IMR-90 (cell line): ENCODE measurements around the gene DAPK1. TPM values are rescaled to one million over a fixed set of nuclear protein-coding genes. Genes with fewer than 3 reads are reported as not detected.

Experiments used
- ATAC-seq: fragments of 200-7000 bp; cut with Tn5 transposase; 2 replicates; pipeline ENCODE4 v1.9.1; 2020; ENCODE audit warnings: low read depth, mild to moderate bottlenecking, moderate library complexity
- BruUV-seq: library from RNA; stranded (reverse); fragments of 400-500 nt; replicated peaks from 2 replicates; lab custom pipeline; 2021; lab: Mats Ljungman, UMichigan
- CTCF ChIA-PET: fragments of 300-600 bp; formaldehyde crosslinking; extraction: SDS; loops from one replicate; lab custom pipeline; 2021; ENCODE audit warnings: antibody characterized with exemption; lab: Yijun Ruan, JAX
- POLR2A ChIA-PET: fragments of 300-600 bp; sonication (Branson Sonifier 250); formaldehyde crosslinking; loops from one replicate; lab custom pipeline; 2022; ENCODE audit warnings: antibody characterized with exemption; ENCODE audit not compliant: unreplicated experiment; lab: Charles Lee
- DNase-seq: peaks from one replicate; pipeline ENCODE4 v3.0.0; 2013
- H2AFZ ChIP-seq: replicated peaks from 2 replicates; pipeline ENCODE3; 2013; ENCODE audit warnings: low read length, mild to moderate bottlenecking; ENCODE audit not compliant: poor library complexity
- H2AK5ac ChIP-seq: 2 replicates; pipeline ENCODE4 v1.6.1; 2013; ENCODE audit warnings: low read depth, low read length, inconsistent platforms
- H2AK9ac ChIP-seq: replicated peaks from 2 replicates; pipeline ENCODE3; 2013; ENCODE audit warnings: mild to moderate bottlenecking, low read depth, low read length, moderate library complexity; ENCODE audit not compliant: poor library complexity
- H2BK120ac ChIP-seq: 2 replicates; pipeline ENCODE4 v1.6.1; 2013; ENCODE audit warnings: low read depth, low read length, inconsistent platforms
- H2BK15ac ChIP-seq: 3 replicates; pipeline ENCODE4 v1.6.1; 2013; ENCODE audit warnings: low read depth, low read length, inconsistent platforms
- H2BK20ac ChIP-seq: 2 replicates; pipeline ENCODE4 v1.6.1; 2013; ENCODE audit warnings: low read depth, mild to moderate bottlenecking, inconsistent platforms, low read length, moderate library complexity
- H2BK5ac ChIP-seq: 2 replicates; pipeline ENCODE4 v1.6.1; 2013; ENCODE audit warnings: mild to moderate bottlenecking, low read depth, low read length, inconsistent platforms; ENCODE audit not compliant: poor library complexity, severe bottlenecking
- H3K14ac ChIP-seq: replicated peaks from 2 replicates; pipeline ENCODE4 v1.6.1; 2013; ENCODE audit warnings: low read depth, low read length, inconsistent platforms
- H3K18ac ChIP-seq: 2 replicates; pipeline ENCODE4 v1.6.1; 2013; ENCODE audit warnings: low read depth, low read length, control low read depth
- H3K23ac ChIP-seq: 2 replicates; pipeline ENCODE4 v1.6.1; 2013; ENCODE audit warnings: low read depth, low read length, inconsistent platforms
- H3K27ac ChIP-seq: 2 replicates; pipeline ENCODE4 v1.5.1; 2013; ENCODE audit warnings: mild to moderate bottlenecking, control low read depth, low read length; ENCODE audit not compliant: insufficient read depth
- H3K27me3 ChIP-seq: 2 replicates; pipeline ENCODE4 v1.6.1; 2013; ENCODE audit warnings: low read length; ENCODE audit not compliant: control insufficient read depth, insufficient read depth
- H3K36me3 ChIP-seq: 2 replicates; pipeline ENCODE4 v1.6.1; 2013; ENCODE audit warnings: low read length, mixed read lengths; ENCODE audit not compliant: control insufficient read depth, insufficient read depth
- H3K4ac ChIP-seq: 2 replicates; pipeline ENCODE4 v1.6.1; 2013; ENCODE audit warnings: low read depth, low read length, inconsistent platforms
- H3K4me1 ChIP-seq: 2 replicates; pipeline ENCODE4 v1.6.1; 2013; ENCODE audit warnings: low read length, mixed read lengths; ENCODE audit not compliant: control insufficient read depth, insufficient read depth
- H3K4me2 ChIP-seq: 2 replicates; pipeline ENCODE4 v1.6.1; 2013; ENCODE audit warnings: low read depth, mild to moderate bottlenecking, control low read depth, low read length, moderate library complexity
- H3K4me3 ChIP-seq: 2 replicates; pipeline ENCODE4 v1.5.1; 2013; ENCODE audit warnings: low read depth, mild to moderate bottlenecking, control low read depth, low read length, moderate library complexity; ENCODE audit not compliant: insufficient read depth
- H3K56ac ChIP-seq: 2 replicates; pipeline ENCODE4 v1.6.1; 2013; ENCODE audit warnings: low read length, inconsistent platforms; ENCODE audit not compliant: insufficient read depth; ENCODE audit errors: extremely low read depth
- H3K79me1 ChIP-seq, 2 experiments: 2 replicates each; pipeline ENCODE4 v1.6.1; 2013; ENCODE audit warnings: low read length in 2 of 2, inconsistent platforms in 1 of 2, low read depth in 1 of 2
- H3K9ac ChIP-seq: 2 replicates; pipeline ENCODE4 v1.6.1; 2013; ENCODE audit warnings: low read depth, low read length, control low read depth
- H3K9me1 ChIP-seq: 2 replicates; pipeline ENCODE4 v1.6.1; 2013; ENCODE audit warnings: low read length, inconsistent platforms; ENCODE audit not compliant: insufficient read depth
- H3K9me3 ChIP-seq: 2 replicates; pipeline ENCODE4 v1.6.1; 2013; ENCODE audit warnings: low read length; ENCODE audit not compliant: control insufficient read depth, insufficient read depth
- H4K20me1 ChIP-seq: 2 replicates; pipeline ENCODE4 v1.6.1; 2013; ENCODE audit warnings: low read length, inconsistent platforms; ENCODE audit not compliant: insufficient read depth
- H4K5ac ChIP-seq: 2 replicates; pipeline ENCODE4 v1.6.1; 2013; ENCODE audit warnings: mild to moderate bottlenecking, low read depth, low read length, control low read depth
- H4K8ac ChIP-seq, 2 experiments: 2 replicates each; pipeline ENCODE4 v1.6.1; 2013; ENCODE audit warnings: low read depth in 2 of 2, low read length in 2 of 2, control low read depth in 1 of 2, inconsistent platforms in 1 of 2
- H4K91ac ChIP-seq: 2 replicates; pipeline ENCODE4 v1.6.1; 2013; ENCODE audit warnings: low read depth, low read length, inconsistent platforms; ENCODE audit not compliant: insufficient read depth
- BHLHE40 ChIP-seq: fragments of 150-350 bp; IDR thresholded peaks from 2 replicates; pipeline ENCODE4 v1.6.1; 2016; ENCODE audit warnings: mild to moderate bottlenecking, low read depth, low read length
- CHD1 ChIP-seq: IDR thresholded peaks from 2 replicates; pipeline ENCODE4 v1.6.1; 2012; ENCODE audit warnings: low read depth, low read length, improper control_type of control experiment
- CTCF ChIP-seq: conservative IDR thresholded peaks from 2 replicates; pipeline ENCODE4 v1.5.1; 2012; ENCODE audit warnings: mild to moderate bottlenecking, low read depth, low read length, improper control_type of control experiment
- MAFK ChIP-seq: IDR thresholded peaks from 2 replicates; pipeline ENCODE4 v1.6.1; 2012; ENCODE audit warnings: low read depth, low read length, improper control_type of control experiment
- MAZ ChIP-seq: IDR thresholded peaks from 2 replicates; pipeline ENCODE4 v1.6.1; 2012; ENCODE audit warnings: low read depth, mild to moderate bottlenecking, low read length, improper control_type of control experiment, moderate library complexity, borderline replicate concordance
- RCOR1 ChIP-seq: IDR thresholded peaks from 2 replicates; pipeline ENCODE4 v1.6.1; 2012; ENCODE audit warnings: mild to moderate bottlenecking, low read length, improper control_type of control experiment; ENCODE audit not compliant: insufficient replicate concordance
- RFX5 ChIP-seq: IDR thresholded peaks from 2 replicates; pipeline ENCODE4 v1.8.0; 2012; ENCODE audit warnings: low read depth, mild to moderate bottlenecking, low read length, moderate library complexity
- SMC3 ChIP-seq: fragments of 150-350 bp; IDR thresholded peaks from 2 replicates; pipeline ENCODE4 v1.6.1; 2016; ENCODE audit warnings: low read depth, mild to moderate bottlenecking, antibody characterized with exemption, low read length, moderate library complexity
- USF2 ChIP-seq: fragments of 150-350 bp; IDR thresholded peaks from 2 replicates; pipeline ENCODE4 v1.6.1; 2017; ENCODE audit warnings: mild to moderate bottlenecking, antibody characterized with exemption, low read length, low read depth
- WGBS, 2 experiments: methylation state at CpG; one replicate each; pipeline versions ENCODE4 v1.1.5 to v1.1.7; 2013; ENCODE audit warnings: missing lambda C conversion rate in 2 of 2; ENCODE audit not compliant: insufficient read length in 1 of 2; ENCODE audit errors: extremely low coverage in 2 of 2; 5-methylcytosine and 5-hydroxymethylcytosine counted together
- dilution Hi-C: fragments of 300-500 bp; cut with HindIII; formaldehyde crosslinking; loops from one replicate; pipeline ENCODE4 v1.14.3; 2018; ENCODE audit warnings: low sequenced_read_pairs; ENCODE audit not compliant: unreplicated experiment
- in situ Hi-C: fragments of 300-500 bp; cut with MboI; formaldehyde crosslinking; loops from 3 replicates; pipeline ENCODE4 v1.14.3; 2019; ENCODE audit warnings: low sequenced_read_pairs, inconsistent platforms, mixed read lengths
- intact Hi-C: fragments of 100-400 bp; cut with micrococcal nuclease; formaldehyde crosslinking; loops from 2 replicates; pipeline ENCODE4 v1.10.0; 2022
- polyA plus RNA-seq, 3 experiments: library from polyadenylated mRNA; depleted of rRNA; stranded (reverse); fragments of >200 nt; gene quantifications; 2 replicates each; pipeline ENCODE4 v1.2.3, GENCODE V29; 2012; ENCODE audit warnings: low replicate concordance in 1 of 3
- total RNA-seq: library from RNA; depleted of rRNA; stranded (reverse); fragments of >200 nt; gene quantifications from 2 replicates; pipeline ENCODE4 v1.2.3, GENCODE V29; 2012

The DAPK1 gene
- total and polyA plus RNA-seq, 2 of the 4 experiments (the other 2 are of a cell fraction), result under 0.01 to 0.03 TPM

DNA sequence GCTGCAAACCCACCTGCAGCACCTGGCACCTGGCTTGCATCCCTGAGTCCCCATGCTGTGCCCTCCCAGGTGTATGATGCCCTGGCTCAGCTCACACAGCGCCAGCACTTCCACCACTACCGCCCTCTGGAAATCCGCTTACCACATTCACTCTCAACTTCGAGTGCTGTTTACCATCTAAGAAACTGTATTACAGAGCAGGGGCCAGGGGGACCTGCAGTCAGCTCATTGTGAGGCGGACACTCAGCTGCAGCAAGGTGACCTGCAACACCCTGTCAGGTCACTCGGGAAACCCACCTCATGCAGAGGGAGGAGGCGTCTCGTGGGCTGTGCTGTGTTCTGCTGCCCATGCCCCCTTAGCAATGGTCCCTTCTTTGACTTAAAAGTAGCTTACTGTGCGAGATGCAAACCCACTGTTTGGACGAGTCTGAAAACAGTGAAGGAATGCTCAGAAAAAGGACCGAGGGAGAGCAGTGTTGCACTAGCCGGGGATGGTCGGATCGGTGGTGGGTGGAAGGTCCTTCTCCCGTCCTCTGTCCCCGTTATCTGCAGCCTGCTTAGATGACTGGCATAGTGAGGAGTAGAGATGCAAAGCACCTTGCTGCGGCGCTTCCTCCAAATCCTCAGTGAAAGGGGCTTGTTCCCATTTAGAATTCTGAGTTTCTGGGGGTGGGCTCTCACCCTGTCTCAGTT is 173.1 kb downstream of the DAPK1 start:
- Histone ChIP-seq H3K36me3 (no peaks in the 10 kb centered on the region), H2AK5ac (no peak overlapping the region), H2AK9ac (no peak overlapping the region), H3K79me1 (no peaks in the 10 kb centered on the region), H3K56ac (no peak overlapping the region), H2AFZ (peak overlapping the region; percentile 8), H2BK5ac (no peak overlapping the region), H3K4ac (no peak overlapping the region), H4K8ac (no peak overlapping the region), H3K14ac (no peak overlapping the region), H4K20me1 (no peaks in the 10 kb centered on the region), H3K9ac (no peak overlapping the region), H3K9me3 (peaks cover 8% of the 10 kb centered on the region), H3K4me2 (no peak overlapping the region), H3K18ac (no peak overlapping the region), H3K27me3 (peaks cover 10% of the 10 kb centered on the region; the same call in 1 of the 2 replicates), H2BK120ac (no peak overlapping the region), H3K9me1 (no peaks in the 10 kb centered on the region), H3K4me3 (no peak overlapping the region), H2BK20ac (no peak overlapping the region), H3K27ac (no peak overlapping the region), H3K23ac (no peak overlapping the region), H2BK15ac (no peak overlapping the region), H4K91ac (no peak overlapping the region), H4K5ac (no peak overlapping the region), H3K4me1 (no peaks in the 10 kb centered on the region)
- TF ChIP-seq MAZ (no peak), RCOR1 (no peak), SMC3 (no peak), CTCF (no peak), MAFK (no peak), USF2 (no peak), RFX5 (no peak), BHLHE40 (no peak), CHD1 (no peak)
- no peak for ATAC-seq
- dilution Hi-C loops (no loop called here), in situ Hi-C loops (no loop called here), intact Hi-C loops (no loop called here)
- no peak for DNase-seq
- 86% methylated on average over 4 of the region's 18 CpGs; no CpG with 5 or more reads in 1 of the 2 experiments for WGBS, 2 experiments
- no TSS peak for BruUV-seq
- ChIA-PET POLR2A (no interaction called here), CTCF (interaction anchor here (0.7 kb wide), 1 partner anchor 489 kb away, joined by 7 read pairs; no protein-coding TSS in a partner anchor)
